ENCODE measurements around the gene CASP5.
"Not testable (repeated sequence)": the region's sequence is repeated elsewhere in the genome, so short reads cannot be mapped to it uniquely, and the experiment has no call there.

GRCh38 chr11:105069749-105070148 is 46.8 kb upstream of the CASP5 start:
- TF ChIP-seq EZH2phosphoT487 (IDR thresholded peaks at IDR 0.05; ENCODE audit: borderline replicate concordance, low read length): not testable (repeated sequence)
- TF ChIP-seq, protein P1, sequence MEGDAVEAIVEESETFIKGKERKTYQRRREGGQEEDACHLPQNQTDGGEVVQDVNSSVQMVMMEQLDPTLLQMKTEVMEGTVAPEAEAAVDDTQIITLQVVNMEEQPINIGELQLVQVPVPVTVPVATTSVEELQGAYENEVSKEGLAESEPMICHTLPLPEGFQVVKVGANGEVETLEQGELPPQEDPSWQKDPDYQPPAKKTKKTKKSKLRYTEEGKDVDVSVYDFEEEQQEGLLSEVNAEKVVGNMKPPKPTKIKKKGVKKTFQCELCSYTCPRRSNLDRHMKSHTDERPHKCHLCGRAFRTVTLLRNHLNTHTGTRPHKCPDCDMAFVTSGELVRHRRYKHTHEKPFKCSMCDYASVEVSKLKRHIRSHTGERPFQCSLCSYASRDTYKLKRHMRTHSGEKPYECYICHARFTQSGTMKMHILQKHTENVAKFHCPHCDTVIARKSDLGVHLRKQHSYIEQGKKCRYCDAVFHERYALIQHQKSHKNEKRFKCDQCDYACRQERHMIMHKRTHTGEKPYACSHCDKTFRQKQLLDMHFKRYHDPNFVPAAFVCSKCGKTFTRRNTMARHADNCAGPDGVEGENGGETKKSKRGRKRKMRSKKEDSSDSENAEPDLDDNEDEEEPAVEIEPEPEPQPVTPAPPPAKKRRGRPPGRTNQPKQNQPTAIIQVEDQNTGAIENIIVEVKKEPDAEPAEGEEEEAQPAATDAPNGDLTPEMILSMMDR (IDR thresholded peaks at IDR 0.05; ENCODE audit: low read depth, low read length, poor library complexity, severe bottlenecking): not testable (repeated sequence)
